Lower lobe of right lung (tissue), 2 donors: ENCODE data around the gene RAG1. TPM values are rescaled to one million over a fixed set of nuclear protein-coding genes. Genes with fewer than 3 reads are reported as not detected.

ENCODE experiments used
- ATAC-seq, 2 donors: fragments of 200-7000 bp; cut with Tn5 transposase; one replicate each; pipeline ENCODE4 v1.9.1; 2020 to 2022; ENCODE audit warnings: mild to moderate bottlenecking in 2 of 2, moderate library complexity in 2 of 2
- DNase-seq: peaks from one replicate; pipeline ENCODE4 v3.0.0-alpha.2; 2020
- H3K27ac ChIP-seq: fragments of 200-600 bp; one replicate; pipeline ENCODE4 v1.8.0; 2022
- H3K27me3 ChIP-seq: fragments of 200-600 bp; one replicate; pipeline ENCODE4 v1.8.0; 2022; ENCODE audit warnings: low read depth
- H3K36me3 ChIP-seq: fragments of 200-600 bp; one replicate; pipeline ENCODE4 v1.8.0; 2022; ENCODE audit warnings: mild to moderate bottlenecking
- H3K4me1 ChIP-seq: fragments of 200-600 bp; one replicate; pipeline ENCODE4 v1.8.0; 2022
- H3K4me3 ChIP-seq: fragments of 200-600 bp; one replicate; pipeline ENCODE4 v1.8.0; 2022; ENCODE audit warnings: mild to moderate bottlenecking
- H3K9me3 ChIP-seq: fragments of 200-600 bp; one replicate; pipeline ENCODE4 v1.8.0; 2022
- CTCF ChIP-seq: fragments of 200-600 bp; IDR thresholded peaks from one replicate; pipeline ENCODE4 v1.8.0; 2022; ENCODE audit warnings: antibody characterized with exemption, mild to moderate bottlenecking
- intact Hi-C: fragments of 100-400 bp; cut with DNase I; formaldehyde crosslinking; loops from one replicate; pipeline ENCODE4 v1.11.0; 2022
- total RNA-seq: library from RNA; stranded (reverse); fragmentation: NEBNext Ultra II Directional; extraction: Animal tissue kit (Norgen Biotek cat#: 25700); gene quantifications from one replicate; pipeline ENCODE4 v1.2.1, GENCODE V29; 2021
- donor health status: DM: no; HTN: yes; CAD: no; lungs with severe emphysema.

RAG1 gene
- total RNA-seq, 1 donor from 2014 or later, result 1.3 TPM

GRCh38 chr11:36565031-36565610 is 2.7 kb upstream of the RAG1 start:
- no peak for DNase-seq
- Histone ChIP-seq H3K4me1 (no peaks in the 10 kb centered on the region), H3K36me3 (no peaks in the 10 kb centered on the region), H3K27ac (no peak overlapping the region), H3K4me3 (no peak overlapping the region), H3K27me3 (no peaks in the 10 kb centered on the region), H3K9me3 (no peaks in the 10 kb centered on the region)
- no peak for TF ChIP-seq CTCF
- ATAC-seq, result no peak
- intact Hi-C loops, result loop anchor here (10.0 kb wide), 1 partner anchor 110 kb away; no protein-coding TSS in a partner anchor

GRCh38 chr11:36566407-36567053 is 1.3 kb upstream of the RAG1 start:
- Histone ChIP-seq H3K36me3 (no peaks in the 10 kb centered on the region), H3K4me3 (no peak overlapping the region), H3K4me1 (no peaks in the 10 kb centered on the region), H3K9me3 (no peaks in the 10 kb centered on the region), H3K27ac (no peak overlapping the region), H3K27me3 (no peaks in the 10 kb centered on the region)
- ATAC-seq (no peak), DNase-seq (no peak)
- intact Hi-C loops, result loop anchor here (10.0 kb wide), 1 partner anchor 108 kb away; no protein-coding TSS in a partner anchor
- TF ChIP-seq CTCF, result no peak

GRCh38 chr11:36569095-36569494 is 1.3 kb downstream of the RAG1 start:
- Histone ChIP-seq H3K27ac (no peak overlapping the region), H3K4me3 (no peak overlapping the region), H3K36me3 (no peaks in the 10 kb centered on the region), H3K9me3 (no peaks in the 10 kb centered on the region), H3K4me1 (no peaks in the 10 kb centered on the region), H3K27me3 (no peaks in the 10 kb centered on the region)
- intact Hi-C loops, result loop anchor here (10.0 kb wide), 1 partner anchor 106 kb away; no protein-coding TSS in a partner anchor
- TF ChIP-seq CTCF, result no peak
- DNase-seq (no peak), ATAC-seq (no peak)

- H3K36me3 ChIP-seq, result no peaks in the 10 kb centered on the region
- H3K27me3 ChIP-seq, result no peaks in the 10 kb centered on the region
- H3K4me3 ChIP-seq, result no peak overlapping the region
- no peaks in the 10 kb centered on the region for H3K4me1 ChIP-seq
- no peaks in the 10 kb centered on the region for H3K9me3 ChIP-seq
- no peak for TF ChIP-seq CTCF
- H3K27ac ChIP-seq, result no peak overlapping the region
- DNase-seq (no peak), ATAC-seq (no peak)
- intact Hi-C loops, result no loop called here
Observed at GRCh38 chr11:36574486-36574885, 6.7 kb downstream of the RAG1 start.

- intact Hi-C loops, result no loop called here
- Histone ChIP-seq H3K4me3 (no peak overlapping the region), H3K9me3 (no peaks in the 10 kb centered on the region), H3K4me1 (no peaks in the 10 kb centered on the region), H3K27me3 (no peaks in the 10 kb centered on the region), H3K27ac (no peak overlapping the region), H3K36me3 (no peaks in the 10 kb centered on the region)
- DNase-seq (no peak), ATAC-seq (no peak)
- TF ChIP-seq CTCF, result no peak
Observed at GRCh38 chr11:36577373-36577772, 9.6 kb downstream of the RAG1 start.
